Fibroblast of lung (primary cell): ENCODE data around the gene INF2. TPM values are rescaled to one million over a fixed set of nuclear protein-coding genes. Genes with fewer than 3 reads are reported as not detected.

Source experiments
- DNase-seq, 2 donors: peaks; one replicate each; pipeline versions ENCODE4 v3.0.0 to v3.0.0-alpha.2; 2010; ENCODE audit warnings: low read depth in 2 of 2
- H2AFZ ChIP-seq: 2 replicates; pipeline ENCODE4 v1.5.1; 2012; ENCODE audit warnings: low read length, control low read depth, inconsistent platforms
- H3K27ac ChIP-seq: 2 replicates; pipeline ENCODE4 v1.5.1; 2011; ENCODE audit warnings: low read length, control low read depth; ENCODE audit not compliant: insufficient read depth
- H3K27me3 ChIP-seq: 2 replicates; pipeline ENCODE4 v1.5.1; 2011; ENCODE audit warnings: mild to moderate bottlenecking, low read length; ENCODE audit not compliant: control insufficient read depth, insufficient read depth
- H3K36me3 ChIP-seq: 2 replicates; pipeline ENCODE4 v1.5.1; 2011; ENCODE audit warnings: low read length; ENCODE audit not compliant: control insufficient read depth, insufficient read depth
- H3K4me1 ChIP-seq: 2 replicates; pipeline ENCODE4 v1.5.1; 2011; ENCODE audit warnings: low read length; ENCODE audit not compliant: control insufficient read depth, insufficient read depth; ENCODE audit errors: extremely low read depth
- H3K4me2 ChIP-seq: 2 replicates; pipeline ENCODE4 v1.5.1; 2011; ENCODE audit warnings: low read length, control low read depth; ENCODE audit not compliant: insufficient read depth; ENCODE audit errors: extremely low read depth
- H3K4me3 ChIP-seq, 4 experiments: fragments of 200-600 bp in 1 of 4; sonication (generic) in 1 of 4; replicated peaks in 1 of 4; 2 replicates each; pipeline ENCODE4 v1.5.1; 2011 to 2016; ENCODE audit warnings: low read length in 4 of 4, low read depth in 3 of 4, mild to moderate bottlenecking in 3 of 4, control low read depth in 2 of 4, inconsistent platforms in 1 of 4, mixed read lengths in 1 of 4; ENCODE audit not compliant: insufficient read depth in 1 of 4; ENCODE audit errors: control extremely low read depth in 1 of 4
- H3K79me2 ChIP-seq: 2 replicates; pipeline ENCODE4 v1.5.1; 2012; ENCODE audit warnings: mild to moderate bottlenecking, low read length, inconsistent platforms; ENCODE audit not compliant: control insufficient read depth, insufficient read depth
- H3K9ac ChIP-seq: 2 replicates; pipeline ENCODE4 v1.5.1; 2011; ENCODE audit warnings: mild to moderate bottlenecking, low read length, control low read depth; ENCODE audit not compliant: insufficient read depth
- H3K9me3 ChIP-seq: 2 replicates; pipeline ENCODE4 v1.5.1; 2012; ENCODE audit warnings: low read depth, low read length; ENCODE audit not compliant: control insufficient read depth, insufficient read depth
- H4K20me1 ChIP-seq: 2 replicates; pipeline ENCODE4 v1.5.1; 2011; ENCODE audit warnings: low read length; ENCODE audit not compliant: control insufficient read depth, insufficient read depth; ENCODE audit errors: extremely low read depth
- EZH2 ChIP-seq: IDR thresholded peaks from 2 replicates; pipeline ENCODE4 v1.5.1; 2012; ENCODE audit warnings: low read length, control low read depth, mild to moderate bottlenecking; ENCODE audit errors: missing control alignments
- polyA plus RNA-seq, 2 donors: library from polyadenylated mRNA; depleted of rRNA in 1 of 2; stranded (reverse) in 1 of 2; unstranded in 1 of 2; fragments of >200 nt; gene quantifications; 2 replicates each; pipeline ENCODE4 v1.2.1, GENCODE V29; 2011 to 2012; ENCODE audit warnings: missing spikeins in 1 of 2
- total RNA-seq: library from RNA; depleted of rRNA; stranded (reverse); fragments of >200 nt; gene quantifications from 2 replicates; pipeline ENCODE4 v1.2.1, GENCODE V29; 2014
- TF ChIP-seq, protein P1 (sequence below), 2 donors: IDR thresholded peaks in 1 of 2; conservative IDR thresholded peaks in 1 of 2; 1 replicate in 1 of 2; 2 replicates in 1 of 2; pipeline ENCODE4 v1.5.1; 2011 to 2012; ENCODE audit warnings: low read length in 2 of 2, control low read depth in 1 of 2, inconsistent platforms in 1 of 2, low read depth in 1 of 2, mild to moderate bottlenecking in 1 of 2

Gene INF2
- total and polyA plus RNA-seq, 2 donors (not counting 1 experiment from before 2014, with no cell fraction given) = 19.8 to 50.9 TPM

DNA sequence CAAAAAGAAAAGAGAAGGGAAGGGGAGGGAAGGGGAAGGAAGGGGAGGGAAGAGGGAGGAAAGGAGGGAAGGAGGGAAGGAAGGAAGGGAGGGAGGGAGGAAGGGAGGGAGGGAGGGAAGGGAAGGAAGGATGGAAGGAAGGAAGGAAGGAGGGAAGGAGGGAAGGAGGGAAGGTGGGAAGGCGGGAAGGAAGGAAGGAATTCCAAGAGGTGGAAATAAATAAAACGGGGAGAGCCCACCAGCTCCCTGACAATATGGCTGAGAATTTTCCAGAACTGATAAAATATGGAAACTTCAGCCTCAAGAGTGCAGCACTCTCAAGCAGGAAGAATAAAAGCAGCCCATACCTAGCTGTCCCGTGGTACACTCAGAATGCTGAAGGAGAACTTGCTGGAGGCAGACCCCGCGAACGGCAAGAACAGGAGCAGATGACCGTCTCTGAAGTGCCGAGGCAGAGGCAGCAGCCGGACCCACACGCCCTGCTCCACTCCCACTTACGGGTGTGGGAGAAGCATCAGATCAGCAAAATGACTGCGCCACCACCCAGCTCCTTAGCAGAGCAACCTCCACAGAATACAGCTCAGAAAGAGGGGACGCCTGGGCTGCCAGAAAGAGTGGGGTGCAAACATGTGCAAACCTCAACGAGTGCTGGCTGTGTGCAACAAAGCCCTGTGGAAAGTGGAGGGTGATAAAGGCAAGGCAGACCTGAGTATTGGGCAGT lies 34.1 kb upstream of the INF2 start:
- Histone ChIP-seq H3K4me1 (no peaks in the 10 kb centered on the region), H4K20me1 (no peaks in the 10 kb centered on the region), H3K9me3 (no peaks in the 10 kb centered on the region), H3K4me2 (no peak overlapping the region), H3K27me3 (peaks cover 5% of the 10 kb centered on the region), H3K9ac (no peak overlapping the region), H2AFZ (no peak overlapping the region), H3K4me3 (no peak overlapping the region), H3K27ac (no peak overlapping the region), H3K36me3 (no peaks in the 10 kb centered on the region), H3K79me2 (no peaks in the 10 kb centered on the region)
- TF ChIP-seq, protein P1, sequence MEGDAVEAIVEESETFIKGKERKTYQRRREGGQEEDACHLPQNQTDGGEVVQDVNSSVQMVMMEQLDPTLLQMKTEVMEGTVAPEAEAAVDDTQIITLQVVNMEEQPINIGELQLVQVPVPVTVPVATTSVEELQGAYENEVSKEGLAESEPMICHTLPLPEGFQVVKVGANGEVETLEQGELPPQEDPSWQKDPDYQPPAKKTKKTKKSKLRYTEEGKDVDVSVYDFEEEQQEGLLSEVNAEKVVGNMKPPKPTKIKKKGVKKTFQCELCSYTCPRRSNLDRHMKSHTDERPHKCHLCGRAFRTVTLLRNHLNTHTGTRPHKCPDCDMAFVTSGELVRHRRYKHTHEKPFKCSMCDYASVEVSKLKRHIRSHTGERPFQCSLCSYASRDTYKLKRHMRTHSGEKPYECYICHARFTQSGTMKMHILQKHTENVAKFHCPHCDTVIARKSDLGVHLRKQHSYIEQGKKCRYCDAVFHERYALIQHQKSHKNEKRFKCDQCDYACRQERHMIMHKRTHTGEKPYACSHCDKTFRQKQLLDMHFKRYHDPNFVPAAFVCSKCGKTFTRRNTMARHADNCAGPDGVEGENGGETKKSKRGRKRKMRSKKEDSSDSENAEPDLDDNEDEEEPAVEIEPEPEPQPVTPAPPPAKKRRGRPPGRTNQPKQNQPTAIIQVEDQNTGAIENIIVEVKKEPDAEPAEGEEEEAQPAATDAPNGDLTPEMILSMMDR (conservative IDR thresholded peaks at IDR 0.05 in 1 of 2, IDR thresholded peaks at IDR 0.05 in 1 of 2; ENCODE audit: low read depth in 1 of 2, low read length in 2 of 2) = no peak
- TF ChIP-seq EZH2 = no peak
- DNase-seq = no peak

DNA sequence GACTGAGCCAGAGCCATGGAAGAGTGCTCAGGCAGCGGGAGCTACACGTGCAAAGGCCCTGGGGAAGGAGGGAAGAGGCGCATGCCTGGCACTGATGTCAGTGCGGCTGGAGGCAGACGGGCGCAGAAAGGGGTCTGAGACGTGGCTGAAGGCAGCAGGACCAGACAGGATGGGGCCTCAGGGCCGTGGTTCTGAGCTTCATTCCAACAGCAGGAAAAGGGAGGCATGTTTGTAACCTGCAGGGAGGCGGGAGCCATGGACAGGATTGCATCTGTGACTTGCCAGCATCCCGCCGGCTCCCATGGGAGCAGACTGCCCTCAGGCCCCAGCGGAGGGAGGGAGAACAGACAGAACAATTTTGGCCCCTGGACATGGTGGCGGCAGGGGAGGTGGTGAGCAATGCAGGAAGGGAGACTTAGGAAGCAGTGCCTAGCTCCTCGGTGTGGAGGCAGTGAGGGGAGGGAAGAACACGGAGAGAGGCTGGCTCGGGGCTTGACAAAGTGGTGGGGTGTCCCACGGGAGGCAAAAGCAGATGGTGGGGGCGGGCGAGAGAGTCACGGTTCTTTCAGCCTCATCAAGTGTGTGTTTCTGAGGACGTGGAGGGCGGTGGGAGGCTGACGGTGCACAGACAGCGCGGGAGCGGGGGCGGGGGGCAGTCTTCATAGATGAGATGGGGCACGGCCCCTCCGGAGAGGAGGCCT lies 33.3 kb upstream of the INF2 start:
- no peak overlapping the region for H3K4me2 ChIP-seq
- no peaks in the 10 kb centered on the region for H3K36me3 ChIP-seq
- no peak overlapping the region for H3K9ac ChIP-seq
- H3K27ac ChIP-seq = no peak overlapping the region
- H2AFZ ChIP-seq = no peak overlapping the region
- H4K20me1 ChIP-seq = no peaks in the 10 kb centered on the region
- H3K4me3 ChIP-seq = no peak overlapping the region
- no peaks in the 10 kb centered on the region for H3K79me2 ChIP-seq
- H3K27me3 ChIP-seq = peaks cover 5% of the 10 kb centered on the region
- DNase-seq = no peak
- H3K4me1 ChIP-seq = no peaks in the 10 kb centered on the region
- TF ChIP-seq, protein P1 (conservative IDR thresholded peaks at IDR 0.05 in 1 of 2, IDR thresholded peaks at IDR 0.05 in 1 of 2; ENCODE audit: low read depth in 1 of 2, low read length in 2 of 2) = no peak
- TF ChIP-seq EZH2 = no peak
- no peaks in the 10 kb centered on the region for H3K9me3 ChIP-seq

DNA sequence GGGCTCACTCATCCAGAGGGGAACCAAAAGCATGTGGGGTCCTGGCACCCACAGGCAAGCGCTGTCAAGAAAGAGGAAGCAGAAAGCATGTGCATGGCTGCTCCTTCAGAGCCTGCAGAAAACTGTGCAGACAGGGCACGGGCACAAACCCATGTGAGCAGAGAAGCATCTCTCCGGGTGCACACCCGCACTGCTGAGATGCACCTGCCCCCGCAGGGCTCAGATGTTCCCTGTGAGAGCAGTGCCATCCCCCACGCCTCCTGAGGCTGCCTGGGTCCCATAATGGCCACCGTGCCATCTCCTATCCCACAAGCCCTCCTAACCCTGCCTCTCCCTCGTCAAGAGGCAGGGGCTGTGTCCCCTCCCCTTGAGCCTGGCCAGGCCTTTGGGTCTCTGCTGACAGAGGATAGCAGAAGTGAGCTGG lies 32.3 kb upstream of the INF2 start:
- Histone ChIP-seq H3K27me3 (peaks cover 5% of the 10 kb centered on the region), H3K4me3 (no peak overlapping the region), H3K79me2 (no peaks in the 10 kb centered on the region), H2AFZ (no peak overlapping the region), H3K9ac (no peak overlapping the region), H3K27ac (no peak overlapping the region), H3K36me3 (no peaks in the 10 kb centered on the region), H4K20me1 (no peaks in the 10 kb centered on the region), H3K9me3 (no peaks in the 10 kb centered on the region), H3K4me2 (no peak overlapping the region), H3K4me1 (no peaks in the 10 kb centered on the region)
- TF ChIP-seq, protein P1 (conservative IDR thresholded peaks at IDR 0.05 in 1 of 2, IDR thresholded peaks at IDR 0.05 in 1 of 2; ENCODE audit: low read depth in 1 of 2, low read length in 2 of 2) = no peak
- TF ChIP-seq EZH2 = no peak
- no peak for DNase-seq
